CD4-positive, alpha-beta T cell treated with Interleukin-17A for 1 hour (primary cell): ENCODE results near the gene KIAA1217.

Experiments
- DNase-seq: peaks from one replicate; pipeline ENCODE4 v3.0.0-alpha.2; 2020

KIAA1217 gene

DNA sequence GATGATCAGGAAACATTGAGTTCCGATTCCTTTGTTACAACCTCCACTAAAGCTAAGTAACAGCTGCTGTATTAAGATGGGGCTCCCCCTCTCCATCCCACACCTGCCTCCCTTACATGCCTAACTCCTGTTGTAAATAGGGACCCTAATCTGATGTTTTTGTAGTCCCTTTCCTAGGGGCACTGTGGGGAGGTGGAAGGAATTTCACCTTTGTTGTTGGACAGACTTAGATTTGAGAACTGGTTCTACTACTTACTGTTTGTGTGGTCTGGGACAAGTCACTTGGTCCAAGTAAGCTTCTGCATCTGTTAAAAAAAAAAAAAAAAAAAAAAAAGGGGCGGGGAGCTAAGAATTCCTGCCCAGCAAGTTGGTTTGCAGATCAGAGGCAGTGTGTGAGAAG, 42.6 kb downstream of the KIAA1217 start:
- DNase-seq, result no peak

DNA sequence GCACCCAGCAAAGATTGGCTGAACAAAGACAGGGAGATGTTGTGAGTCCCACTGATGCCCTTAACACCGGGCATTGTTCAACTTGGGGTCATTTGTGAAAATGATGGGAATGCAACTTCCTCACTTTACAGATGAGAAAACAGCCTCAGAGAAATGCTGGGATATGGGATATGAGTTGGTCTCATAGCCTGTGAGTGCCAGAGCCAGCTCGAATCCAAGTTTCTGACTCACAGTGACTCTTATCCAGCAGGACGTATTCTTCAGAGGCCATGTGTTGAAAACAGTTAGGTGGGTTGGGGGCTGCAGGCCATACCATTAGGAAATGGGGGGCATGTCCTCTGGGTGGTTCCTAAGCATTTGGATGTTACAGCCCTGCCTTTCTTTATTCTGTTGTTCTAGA, 45.2 kb downstream of the KIAA1217 start:
- DNase-seq, result no peak

DNA sequence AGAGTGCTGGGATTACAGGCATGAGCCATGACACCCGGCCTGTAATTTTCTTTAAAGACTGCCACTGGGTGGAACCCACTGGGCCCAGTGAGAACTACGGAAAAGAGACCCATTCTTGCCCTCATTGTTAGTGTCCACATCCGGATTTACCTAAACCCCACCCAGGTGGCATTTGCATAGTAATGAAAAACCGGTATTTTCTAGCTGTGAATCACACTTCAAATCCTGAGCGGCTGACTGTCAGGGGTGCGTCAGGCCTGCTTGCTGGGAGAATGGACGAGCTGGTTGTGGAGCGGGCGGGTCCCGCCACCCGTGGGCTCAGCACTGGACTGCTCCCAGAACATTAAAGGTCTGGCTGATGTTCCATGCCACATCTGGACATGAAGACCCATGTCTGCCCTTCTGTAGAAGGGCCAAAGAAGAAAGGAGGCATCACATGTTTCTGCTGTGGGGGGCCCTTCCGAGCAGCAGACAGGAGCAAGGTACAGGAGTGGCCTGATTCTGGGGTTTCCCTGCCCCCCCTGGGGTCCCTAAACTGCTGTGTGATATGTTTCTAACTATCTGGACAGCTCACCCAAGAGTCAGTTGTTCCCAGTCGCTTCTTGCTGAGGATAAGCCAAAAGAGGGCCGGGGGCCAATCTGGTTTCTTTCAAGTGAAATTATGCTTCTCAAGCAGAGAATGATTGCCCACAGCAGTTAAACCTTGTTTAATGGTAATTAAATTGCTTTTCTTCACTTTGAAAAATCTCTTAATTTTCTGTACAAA, 46.4 kb downstream of the KIAA1217 start:
- no peak for DNase-seq

DNA sequence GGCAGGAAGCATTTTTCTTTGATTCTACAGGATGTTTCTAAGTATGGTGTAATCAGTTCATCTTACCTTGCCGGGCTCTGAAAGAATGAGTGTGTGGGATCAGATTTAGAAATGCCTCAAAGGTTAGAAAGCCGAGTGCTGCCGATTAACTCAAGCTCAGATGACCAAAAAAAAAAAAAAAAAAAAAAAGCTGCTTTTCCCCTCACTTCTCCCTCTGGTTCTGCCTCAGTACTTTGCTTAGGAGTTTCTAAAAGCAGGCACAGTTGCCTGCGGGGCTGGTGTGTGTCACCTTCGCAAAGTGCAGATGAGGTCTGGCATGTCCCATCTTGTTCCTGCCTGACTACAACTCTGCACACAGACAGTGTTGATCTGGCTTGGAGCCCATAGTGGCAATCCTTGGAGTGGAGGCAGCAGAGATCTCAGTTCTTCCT, 47.0 kb downstream of the KIAA1217 start:
- DNase-seq, result no peak

DNA sequence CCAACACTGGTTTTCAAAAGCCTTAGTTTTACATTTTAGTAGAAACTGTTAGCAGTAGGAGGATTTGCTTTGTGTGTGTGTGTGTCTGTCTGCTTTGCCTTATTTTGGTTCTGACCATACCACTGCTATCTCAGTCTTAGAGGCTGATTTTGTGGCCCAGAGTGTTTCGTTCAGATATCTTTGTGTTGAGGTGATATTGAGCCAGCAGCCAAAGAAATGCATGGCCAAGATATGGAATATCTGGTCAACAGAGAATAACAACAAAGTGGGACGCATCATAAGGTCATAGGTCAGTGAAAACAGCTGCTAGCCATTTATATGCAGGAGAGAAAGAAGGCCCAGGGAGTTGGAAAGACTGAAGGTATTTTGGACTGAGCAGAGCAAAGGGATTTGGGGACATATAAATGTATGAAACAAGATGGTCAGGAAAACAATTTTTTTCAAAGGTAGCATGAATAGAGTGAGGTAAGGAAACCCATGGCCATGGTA, 47.7 kb downstream of the KIAA1217 start:
- no peak for DNase-seq

DNA sequence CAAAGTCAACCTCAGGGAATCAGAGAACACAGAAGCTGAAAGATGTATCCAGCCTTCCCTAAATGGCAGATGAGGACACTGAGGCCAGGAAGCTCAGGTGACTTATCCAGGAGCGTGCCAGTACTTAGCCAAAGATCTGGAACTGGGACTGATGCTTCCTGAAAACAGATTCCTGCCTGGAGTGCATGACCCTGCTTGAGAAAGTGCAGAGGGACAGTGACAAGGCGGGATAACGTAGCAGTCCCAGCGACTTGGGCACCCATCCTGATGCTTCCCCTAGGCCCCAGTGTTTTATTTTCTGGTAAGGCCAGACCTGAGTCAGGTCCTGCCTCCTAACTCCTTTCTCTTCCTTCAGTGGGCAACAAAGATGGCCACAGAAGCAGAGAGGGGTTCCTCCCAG, 48.6 kb downstream of the KIAA1217 start:
- no peak for DNase-seq

DNA sequence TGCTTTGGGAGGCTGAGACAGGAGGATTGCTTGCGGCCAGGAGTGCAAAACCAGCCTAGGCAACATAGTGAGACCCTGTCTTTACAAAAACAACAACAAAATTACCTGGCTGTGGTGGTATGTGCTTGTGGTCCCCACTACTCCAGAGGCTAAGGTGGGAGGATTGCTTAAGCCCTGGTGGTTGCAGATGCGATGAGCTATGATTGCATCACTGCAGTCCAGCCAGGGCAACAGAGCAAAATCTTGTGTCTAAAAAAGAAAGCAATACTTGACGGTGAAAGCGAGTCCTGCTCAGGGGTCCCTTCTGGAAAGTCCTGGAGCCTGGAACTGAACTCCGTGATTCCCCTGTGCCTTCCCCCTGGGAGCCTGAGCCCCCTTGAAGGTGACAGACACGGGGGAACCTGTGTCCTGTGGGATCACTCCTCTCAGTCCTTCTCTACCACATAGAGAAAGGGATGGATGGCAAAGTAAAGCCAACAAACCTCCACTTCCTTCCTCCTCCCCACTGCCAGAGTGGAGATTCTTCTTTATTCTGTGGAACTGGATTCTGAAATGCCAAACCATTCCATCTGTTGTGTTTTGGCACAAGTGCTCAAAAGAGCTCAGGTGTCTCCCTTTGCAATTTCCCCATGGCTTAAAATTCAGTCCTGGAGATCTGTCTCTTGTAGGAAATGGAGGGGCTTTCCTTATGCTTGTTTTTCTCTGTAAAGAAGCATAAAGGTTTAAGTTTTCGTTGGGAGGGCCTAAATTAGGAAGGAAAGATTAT, 50.6 kb downstream of the KIAA1217 start:
- no peak for DNase-seq

DNA sequence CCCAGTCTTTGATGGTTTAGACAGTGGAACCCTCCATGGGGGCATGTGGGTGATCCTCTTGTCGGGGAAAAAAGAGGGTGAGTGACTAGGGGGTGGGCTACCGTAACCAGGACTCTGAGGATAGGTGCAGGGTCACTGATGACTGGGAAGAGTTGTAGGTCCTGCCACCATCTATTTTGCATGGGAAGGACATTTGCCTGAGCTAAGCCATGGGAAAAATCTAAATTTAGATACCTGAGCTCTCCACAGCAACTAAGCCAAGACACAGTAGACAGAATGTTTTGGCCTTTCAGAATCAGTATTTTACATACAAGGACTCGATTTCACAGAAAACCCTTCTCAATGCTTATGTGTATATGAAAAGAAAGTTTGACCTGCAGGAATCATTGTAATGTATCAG, 52.7 kb downstream of the KIAA1217 start:
- no peak for DNase-seq

DNA sequence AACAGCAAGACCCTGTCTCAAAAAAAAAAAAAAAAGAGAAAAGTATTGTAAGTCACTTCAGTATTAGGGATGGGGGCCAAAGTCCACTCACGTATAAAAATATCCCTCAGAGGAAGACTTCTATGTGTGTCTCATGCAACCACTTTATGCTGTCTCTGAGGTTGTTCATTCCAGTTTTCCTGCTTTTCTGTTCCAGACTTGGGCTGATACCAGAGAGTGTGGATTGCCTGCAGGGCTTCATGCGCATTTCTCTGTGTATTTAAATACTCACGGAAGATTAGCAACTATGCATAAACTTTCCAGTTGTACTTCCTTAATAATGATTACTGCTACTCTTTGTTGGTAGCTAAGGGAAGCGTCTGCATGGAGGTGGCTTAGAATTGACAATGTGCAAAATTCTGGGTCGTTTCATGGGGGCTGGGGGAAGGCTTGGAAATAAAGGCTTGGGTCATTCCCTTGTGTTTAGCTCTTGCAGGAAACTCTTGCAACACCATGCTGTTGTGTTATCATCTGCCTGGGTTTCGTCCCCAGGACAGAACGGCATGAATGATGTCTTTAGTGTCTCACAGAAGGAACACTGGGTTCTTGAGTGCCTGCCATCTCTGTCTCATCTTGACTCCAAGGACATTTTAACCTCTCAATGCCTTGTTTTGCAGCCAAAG, 54.1 kb downstream of the KIAA1217 start:
- DNase-seq, result no peak

DNA sequence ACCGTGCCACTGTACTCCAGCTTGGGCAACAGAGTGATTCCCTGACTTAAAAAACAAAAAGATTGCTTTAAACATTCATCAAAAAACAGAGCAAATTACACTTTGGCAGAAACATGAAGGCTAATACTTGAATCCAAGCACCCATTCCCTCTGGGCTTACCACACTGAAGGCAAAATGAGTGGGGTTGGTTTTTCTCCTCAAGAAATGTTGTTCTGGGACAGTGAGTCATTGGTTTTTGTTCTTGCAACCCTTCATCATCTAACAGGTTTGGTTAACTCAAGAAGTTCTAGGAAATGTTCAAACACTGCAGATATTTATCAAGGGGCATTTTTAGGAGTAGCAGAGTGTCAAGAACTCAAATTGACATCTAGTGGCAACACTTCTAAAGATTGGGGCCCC, 60.5 kb downstream of the KIAA1217 start:
- DNase-seq, result no peak

DNA sequence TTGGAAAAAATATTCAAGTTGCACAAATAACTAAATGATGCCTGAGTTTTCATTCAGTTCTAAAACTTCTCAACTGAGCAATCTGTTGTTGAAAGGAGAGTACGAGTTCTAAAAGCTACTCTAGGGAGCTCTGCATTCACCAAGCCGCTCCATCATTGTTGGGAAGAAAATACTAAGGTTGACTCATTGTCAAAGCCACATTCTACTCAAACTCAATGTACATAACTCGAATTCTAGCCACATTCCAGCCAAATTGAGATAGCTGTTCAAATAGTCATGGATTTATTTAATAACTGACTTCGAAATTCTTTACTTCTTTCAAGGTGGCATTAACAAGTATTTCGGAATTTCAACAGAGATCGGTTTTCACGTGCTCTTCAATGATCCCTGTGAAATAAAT, 63.4 kb downstream of the KIAA1217 start:
- no peak for DNase-seq

DNA sequence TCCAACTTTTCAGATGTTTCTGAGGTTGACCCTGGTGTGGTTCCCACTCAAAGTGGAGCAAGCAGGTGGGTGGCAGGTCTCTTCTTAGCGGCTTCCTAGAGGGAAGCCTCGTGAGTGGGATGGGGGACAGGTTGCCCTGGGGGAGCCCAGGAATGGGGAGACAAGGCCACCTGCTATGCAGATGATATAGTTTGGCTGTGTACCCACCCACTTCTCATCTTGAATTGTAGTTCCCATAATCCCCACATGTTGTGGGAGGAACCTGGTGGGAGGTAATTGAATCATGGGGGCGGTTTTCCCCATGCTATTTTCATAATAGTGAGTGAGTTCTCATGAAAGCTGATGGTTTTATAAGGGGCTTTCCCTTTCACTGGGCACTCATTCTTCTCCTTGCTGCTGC, 68.3 kb downstream of the KIAA1217 start:
- no peak for DNase-seq

DNA sequence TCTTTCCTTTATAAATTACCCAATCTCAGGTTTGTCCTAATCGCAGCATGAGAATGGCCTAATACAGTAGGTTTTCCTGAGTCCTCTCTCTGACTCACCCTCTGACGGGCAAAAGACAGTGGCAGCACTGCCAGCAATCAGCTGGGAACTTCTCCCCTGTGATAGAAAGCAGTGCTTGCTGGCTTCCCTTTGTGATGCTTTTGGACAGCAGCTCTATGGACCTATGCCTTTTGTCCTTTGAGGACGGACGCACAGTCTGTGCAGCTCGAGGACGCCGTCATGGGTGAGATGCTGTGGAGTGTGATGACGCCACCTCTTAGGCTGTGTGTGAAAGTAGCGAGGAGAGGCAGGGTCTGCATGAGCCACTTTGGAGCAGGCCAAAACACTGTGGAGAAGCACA, 68.8 kb downstream of the KIAA1217 start:
- no peak for DNase-seq

DNA sequence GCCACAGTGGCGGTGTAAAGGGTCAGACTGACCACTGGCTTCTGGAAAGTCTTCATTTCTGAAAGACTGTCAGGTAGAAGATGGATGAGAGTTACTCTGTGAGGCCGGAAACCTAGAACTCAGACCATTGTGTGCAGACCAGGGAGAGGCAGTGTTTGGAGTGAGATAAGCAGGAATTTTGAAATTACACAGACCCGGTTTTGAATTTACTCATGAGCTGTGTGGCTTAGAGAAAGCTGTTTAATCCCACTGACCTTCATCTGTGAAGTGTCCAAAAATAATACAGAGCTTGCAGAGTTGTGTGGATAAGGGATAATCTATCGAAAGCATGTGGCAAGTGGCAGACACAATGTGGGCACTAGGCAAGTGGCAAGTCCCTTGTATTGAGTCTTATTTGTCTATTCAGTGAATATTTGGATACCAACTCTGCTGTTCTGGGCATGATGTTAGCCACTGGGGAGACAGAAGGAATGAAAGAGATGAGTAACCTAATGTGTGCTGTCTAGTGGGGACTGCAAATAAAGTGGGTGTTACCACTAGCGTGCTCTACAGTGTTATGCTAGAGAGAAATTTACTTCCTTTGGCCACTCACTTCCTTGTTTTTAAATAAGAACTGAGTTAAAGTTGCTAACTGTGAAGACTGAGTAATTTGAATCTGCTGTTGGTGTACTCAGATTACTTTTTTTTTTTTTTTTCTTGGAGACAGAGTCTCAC, 69.4 kb downstream of the KIAA1217 start:
- DNase-seq, result no peak

DNA sequence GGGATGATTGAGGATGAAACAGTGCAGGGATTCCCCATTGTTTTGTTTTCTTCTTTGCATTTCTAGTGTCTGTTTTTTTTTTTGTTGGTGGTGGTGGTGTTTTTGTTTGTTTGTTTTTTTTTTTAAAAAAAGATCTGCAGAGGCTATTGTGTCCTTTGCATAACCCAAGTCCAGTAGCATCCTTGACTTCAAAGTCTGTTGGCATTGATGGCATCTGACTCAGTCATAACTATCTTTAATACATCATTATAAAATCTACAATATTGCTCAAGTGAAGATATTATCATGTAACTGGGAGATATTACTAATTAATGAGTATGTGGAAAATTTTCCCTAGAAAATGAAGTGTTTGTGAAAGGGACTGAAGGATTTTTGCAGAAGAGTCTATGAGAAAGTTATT, 70.2 kb downstream of the KIAA1217 start:
- no peak for DNase-seq

DNA sequence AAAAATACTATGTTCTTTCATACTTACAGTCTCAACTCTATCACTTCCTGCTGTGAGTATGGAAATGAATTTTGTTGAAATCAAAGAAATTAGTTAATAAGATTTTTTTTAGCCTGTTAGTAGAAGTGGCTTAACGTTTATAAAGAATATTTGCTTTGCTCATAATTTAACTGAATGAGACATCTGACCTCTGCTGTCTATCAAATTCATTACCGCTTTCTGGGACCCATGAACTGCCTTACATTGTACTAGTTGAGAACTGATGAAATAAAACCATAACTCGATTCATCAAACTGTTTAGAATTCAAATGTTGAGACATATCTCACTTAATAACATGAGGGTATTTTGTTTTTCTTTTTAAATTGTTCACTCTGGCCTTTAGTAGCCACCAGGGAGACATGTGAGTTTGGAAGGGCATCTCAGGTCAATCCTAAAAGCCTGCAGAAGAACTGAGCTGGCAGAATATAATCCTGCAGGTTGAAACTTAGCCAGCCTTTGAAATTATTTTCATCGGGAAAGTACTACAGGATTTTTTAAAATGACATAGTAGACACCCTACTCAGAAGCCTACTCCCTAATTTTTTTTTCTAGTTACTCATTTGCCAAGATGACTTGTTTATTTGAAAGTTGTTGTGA, 78.7 kb downstream of the KIAA1217 start:
- DNase-seq, result no peak

DNA sequence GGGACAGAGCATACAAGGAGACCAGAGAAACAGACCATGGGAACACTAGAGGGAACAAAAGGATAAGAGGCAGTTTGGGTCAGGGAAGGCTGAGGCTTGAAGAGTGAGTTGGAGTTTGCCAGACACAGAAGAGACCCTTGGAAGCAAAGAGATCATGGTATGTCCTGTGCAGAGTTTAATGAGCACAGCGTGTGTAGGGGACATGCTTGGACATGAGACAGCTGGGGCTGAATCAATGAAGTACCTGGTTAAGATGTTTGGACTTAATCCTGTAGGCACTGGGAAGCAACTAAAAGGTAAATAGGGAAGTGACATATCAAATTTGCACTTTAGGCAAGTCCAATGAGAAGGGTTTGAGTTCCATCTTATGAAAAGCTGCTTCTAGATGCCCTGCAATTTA, 79.6 kb downstream of the KIAA1217 start:
- no peak for DNase-seq

DNA sequence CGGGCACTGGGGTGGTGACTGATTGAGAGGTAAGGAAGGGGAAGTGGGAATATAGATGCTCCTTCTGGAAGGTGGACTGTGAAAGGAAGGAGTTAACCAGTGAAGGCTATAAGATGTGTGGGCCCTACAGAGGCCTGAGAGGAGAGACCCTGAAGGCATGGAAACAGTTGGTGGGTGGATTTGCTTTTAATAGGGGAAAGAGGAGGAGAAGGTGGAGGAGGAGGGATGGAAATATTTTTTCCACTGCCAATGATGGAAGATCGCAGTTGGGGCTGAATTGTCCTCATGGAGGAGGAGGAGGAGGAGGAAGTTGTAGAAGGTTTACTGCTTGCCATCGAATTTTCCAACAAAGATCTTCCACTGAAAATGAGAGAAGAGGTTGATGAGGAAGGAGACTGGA, 80.3 kb downstream of the KIAA1217 start:
- no peak for DNase-seq

DNA sequence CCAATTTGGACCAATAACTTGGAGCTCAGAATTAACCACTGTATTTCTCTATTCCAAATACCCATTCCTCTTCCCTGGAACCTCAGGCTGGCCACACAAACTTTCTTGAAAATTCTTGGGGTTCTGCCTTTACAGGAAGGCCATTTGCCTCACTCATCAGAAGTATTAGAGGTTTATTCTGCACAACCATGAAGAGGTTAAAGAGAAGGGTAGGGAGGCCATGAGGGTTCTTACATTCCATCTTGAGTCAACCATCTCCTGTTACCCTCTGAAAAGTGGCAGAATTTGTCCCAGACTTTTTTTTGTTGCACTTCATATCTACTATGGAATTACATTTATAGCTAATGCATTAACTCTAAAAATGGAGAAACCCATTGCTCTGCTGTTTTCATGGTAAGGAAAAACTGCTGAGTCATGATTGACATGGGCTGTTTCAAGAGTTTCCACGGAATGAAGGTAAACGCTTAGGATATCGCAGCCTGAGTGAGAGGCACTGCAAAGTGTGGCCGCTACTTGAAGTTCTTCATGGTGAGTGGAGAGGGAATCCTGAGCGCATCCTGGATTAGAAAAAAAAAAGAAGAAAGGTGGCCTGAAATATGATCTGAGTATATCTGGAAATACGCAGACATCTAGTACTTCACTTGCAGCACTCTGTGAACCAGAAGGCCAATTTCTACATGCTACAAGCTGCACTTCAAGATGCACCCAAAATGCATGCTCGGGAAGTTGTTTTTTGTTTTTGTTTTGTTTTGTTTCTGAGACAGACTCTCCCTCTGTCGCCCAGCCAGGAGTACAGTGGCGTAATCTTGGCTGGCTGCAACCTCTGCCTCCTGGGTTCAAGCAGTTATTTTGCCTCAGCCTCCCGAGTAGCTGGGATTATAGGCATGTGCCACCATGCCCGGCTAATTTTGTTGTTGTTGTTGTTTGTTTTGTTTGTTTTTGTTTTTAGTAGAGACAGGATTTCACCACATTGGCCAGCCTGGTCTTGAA, 83.7 kb downstream of the KIAA1217 start:
- no peak for DNase-seq

DNA sequence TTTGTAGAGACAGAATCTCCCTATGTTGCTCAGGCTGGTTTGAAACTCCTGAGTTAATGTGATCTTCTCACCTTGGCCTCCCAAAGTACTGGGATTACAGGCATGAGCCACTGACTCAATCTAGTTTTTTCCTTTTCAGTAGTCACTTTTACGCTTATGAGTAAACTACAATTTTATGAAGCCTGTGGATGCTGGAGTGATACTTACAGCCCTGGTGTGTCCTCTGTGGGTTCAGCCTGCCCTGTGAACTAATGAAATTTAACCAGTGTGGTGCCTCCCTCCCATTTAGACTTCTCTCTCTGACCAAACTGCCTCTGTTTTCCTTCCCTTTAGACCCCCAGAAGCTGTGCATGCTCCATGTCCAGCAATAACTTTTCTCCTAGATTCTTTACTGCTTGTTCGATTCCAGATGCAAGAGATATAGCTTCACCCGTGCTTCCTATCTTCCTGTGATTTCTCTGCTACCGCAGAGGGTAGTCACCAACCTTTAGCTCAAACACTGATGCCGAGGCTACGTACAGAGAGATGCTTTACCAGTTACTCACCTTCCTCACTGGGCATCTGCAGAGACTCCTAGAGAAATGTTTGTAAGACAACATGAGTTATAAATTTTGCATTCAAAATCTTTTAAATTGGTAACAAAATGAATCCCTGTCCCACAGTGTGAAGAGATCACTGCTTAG, 90.8 kb downstream of the KIAA1217 start:
- DNase-seq, result no peak
